Colonic mucosa (tissue), 4 donors: ENCODE results near the gene SIDT1. TPM values are rescaled to one million over a fixed set of nuclear protein-coding genes. Genes with fewer than 3 reads are reported as not detected.

ENCODE experiments used
- DNase-seq: peaks from one replicate; pipeline ENCODE4 v3.0.0-alpha.2; 2020
- H3K27ac ChIP-seq: fragments of 200-600 bp; one replicate; pipeline ENCODE4 v1.8.0; 2021
- H3K27me3 ChIP-seq: fragments of 200-600 bp; one replicate; pipeline ENCODE4 v1.8.0; 2021
- H3K36me3 ChIP-seq: fragments of 200-600 bp; one replicate; pipeline ENCODE4 v1.8.0; 2021
- H3K4me1 ChIP-seq: fragments of 200-600 bp; one replicate; pipeline ENCODE4 v1.8.0; 2021; ENCODE audit warnings: mild to moderate bottlenecking
- H3K4me3 ChIP-seq: fragments of 200-600 bp; one replicate; pipeline ENCODE4 v1.8.0; 2021
- H3K9ac ChIP-seq, 2 donors: one replicate each; pipeline ENCODE4 v1.7.0; 2013; ENCODE audit warnings: control low read depth in 2 of 2, low read depth in 2 of 2, low read length in 2 of 2
- H3K9me3 ChIP-seq: fragments of 200-600 bp; one replicate; pipeline ENCODE4 v1.8.0; 2021
- intact Hi-C: fragments of 100-400 bp; cut with DNase I; formaldehyde crosslinking; loops from one replicate; pipeline ENCODE4 v1.14.1; 2022
- total RNA-seq, 2 donors: library from RNA; stranded (reverse); fragmentation: NEBNext Ultra II Directional in 1 of 2; extraction: Animal tissue kit (Norgen Biotek cat#: 25700) in 1 of 2; gene quantifications; one replicate each; pipeline ENCODE4 v1.2.1, GENCODE V29; 2021
- TF ChIP-seq, protein P1 (sequence below): fragments of 200-600 bp; IDR thresholded peaks from one replicate; pipeline ENCODE4 v1.8.0; 2022; ENCODE audit warnings: antibody characterized with exemption, mild to moderate bottlenecking
- donor health status: healthy.
- donor health status: DM: no; HTN: no; CAD: no.
- donor health status: DM: no; HTN: no; CAD: no.

The SIDT1 gene
- total RNA-seq, 2 donors from 2014 or later = 35.9 to 42.1 TPM

DNA sequence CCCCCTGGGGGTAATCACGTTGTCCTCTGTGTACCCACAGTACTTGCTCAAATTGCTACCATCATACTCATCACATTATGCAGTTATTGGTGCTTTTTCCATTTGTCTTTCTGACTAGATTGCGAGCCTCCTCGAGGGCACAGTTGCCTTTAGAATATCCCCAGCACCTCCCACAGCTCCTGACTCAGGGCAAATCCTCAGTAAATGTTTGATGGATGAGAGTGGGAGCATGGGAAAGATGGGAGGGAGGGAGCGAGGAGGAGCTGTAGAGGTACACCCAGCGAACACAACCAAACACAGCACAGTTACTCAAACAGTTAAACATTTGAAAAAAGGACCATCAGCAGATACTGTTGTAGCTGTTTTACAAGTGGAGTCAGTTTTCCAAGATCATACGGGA lies 27.9 kb downstream of the SIDT1 start:
- Histone ChIP-seq H3K9ac (no peak overlapping the region), H3K9me3 (no peaks in the 10 kb centered on the region), H3K4me1 (peaks cover 5% of the 10 kb centered on the region), H3K27me3 (no peaks in the 10 kb centered on the region), H3K4me3 (no peak overlapping the region), H3K27ac (no peak overlapping the region), H3K36me3 (no peaks in the 10 kb centered on the region)
- intact Hi-C loops = no loop called here
- no peak for DNase-seq
- TF ChIP-seq, protein P1, sequence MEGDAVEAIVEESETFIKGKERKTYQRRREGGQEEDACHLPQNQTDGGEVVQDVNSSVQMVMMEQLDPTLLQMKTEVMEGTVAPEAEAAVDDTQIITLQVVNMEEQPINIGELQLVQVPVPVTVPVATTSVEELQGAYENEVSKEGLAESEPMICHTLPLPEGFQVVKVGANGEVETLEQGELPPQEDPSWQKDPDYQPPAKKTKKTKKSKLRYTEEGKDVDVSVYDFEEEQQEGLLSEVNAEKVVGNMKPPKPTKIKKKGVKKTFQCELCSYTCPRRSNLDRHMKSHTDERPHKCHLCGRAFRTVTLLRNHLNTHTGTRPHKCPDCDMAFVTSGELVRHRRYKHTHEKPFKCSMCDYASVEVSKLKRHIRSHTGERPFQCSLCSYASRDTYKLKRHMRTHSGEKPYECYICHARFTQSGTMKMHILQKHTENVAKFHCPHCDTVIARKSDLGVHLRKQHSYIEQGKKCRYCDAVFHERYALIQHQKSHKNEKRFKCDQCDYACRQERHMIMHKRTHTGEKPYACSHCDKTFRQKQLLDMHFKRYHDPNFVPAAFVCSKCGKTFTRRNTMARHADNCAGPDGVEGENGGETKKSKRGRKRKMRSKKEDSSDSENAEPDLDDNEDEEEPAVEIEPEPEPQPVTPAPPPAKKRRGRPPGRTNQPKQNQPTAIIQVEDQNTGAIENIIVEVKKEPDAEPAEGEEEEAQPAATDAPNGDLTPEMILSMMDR = no peak

DNA sequence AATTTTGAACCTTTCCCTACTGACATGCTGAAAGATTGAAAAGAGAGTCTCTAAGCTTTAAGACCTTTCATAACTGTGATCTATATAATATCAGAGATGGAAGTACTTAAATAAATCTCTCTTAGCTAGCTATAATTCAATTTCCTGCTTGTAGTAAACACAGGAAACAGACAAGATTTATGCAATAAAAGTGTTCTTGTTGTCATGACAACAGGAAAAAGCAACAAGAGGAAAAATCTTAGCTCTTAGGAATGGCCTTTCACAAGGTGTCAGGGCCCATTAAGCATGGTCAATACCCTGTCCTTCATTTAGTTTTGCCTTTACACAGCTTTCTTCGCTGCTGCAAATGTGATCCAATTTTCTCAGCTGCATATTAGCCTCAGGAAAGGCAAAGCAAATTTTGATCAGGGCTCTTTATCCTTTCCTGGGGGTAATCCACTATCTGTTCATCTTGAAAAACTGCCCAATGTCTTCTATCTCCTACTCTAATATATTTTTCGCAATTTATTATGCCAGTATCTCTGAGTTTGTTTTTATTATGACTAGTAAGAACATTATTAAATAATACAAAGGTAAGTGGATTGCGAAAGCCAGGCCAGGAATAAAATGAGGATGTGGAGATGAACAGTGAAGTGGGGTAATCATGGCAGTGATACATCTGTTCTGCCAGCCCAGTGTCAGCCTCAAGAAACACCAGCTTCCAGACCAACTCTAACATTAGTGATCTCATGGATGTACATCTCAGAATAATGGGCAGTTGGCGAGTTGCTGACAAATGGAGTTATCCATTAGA lies 28.7 kb downstream of the SIDT1 start:
- no peak for DNase-seq

DNA sequence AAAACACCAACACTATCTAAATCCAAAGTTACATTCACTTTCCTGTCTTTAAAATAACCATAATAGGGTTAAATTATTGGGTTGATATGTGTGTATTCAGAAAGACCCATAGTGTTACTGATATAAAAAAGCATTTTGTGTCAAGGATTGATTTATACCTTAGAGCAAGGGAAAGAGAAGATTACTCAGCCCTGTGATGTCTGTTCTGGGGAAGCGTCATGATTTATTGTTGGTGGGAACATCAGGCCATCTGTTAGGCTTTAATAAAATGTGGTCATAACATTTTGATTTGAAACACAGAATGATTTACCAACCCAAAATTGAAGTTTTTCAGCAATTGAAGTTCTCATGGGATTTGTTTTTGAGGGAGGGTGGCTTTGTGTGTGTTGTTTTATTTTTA lies 33.2 kb downstream of the SIDT1 start:
- Histone ChIP-seq H3K9ac (no peak overlapping the region), H3K9me3 (no peaks in the 10 kb centered on the region), H3K27ac (no peak overlapping the region), H3K36me3 (no peaks in the 10 kb centered on the region), H3K27me3 (no peaks in the 10 kb centered on the region), H3K4me1 (no peaks in the 10 kb centered on the region), H3K4me3 (no peak overlapping the region)
- intact Hi-C loops = no loop called here
- no peak for DNase-seq
- TF ChIP-seq, protein P1 = no peak

More for the DNA sequence above, 28.7 kb downstream of the SIDT1 start:
- no peak overlapping the region for H3K4me3 ChIP-seq
- intact Hi-C loops = no loop called here
- no peaks in the 10 kb centered on the region for H3K27me3 ChIP-seq
- TF ChIP-seq, protein P1 = no peak
- H3K27ac ChIP-seq = no peak overlapping the region
- peaks cover 5% of the 10 kb centered on the region for H3K4me1 ChIP-seq
- H3K9me3 ChIP-seq = no peaks in the 10 kb centered on the region
- no peaks in the 10 kb centered on the region for H3K36me3 ChIP-seq
- H3K9ac ChIP-seq = no peak overlapping the region

DNA sequence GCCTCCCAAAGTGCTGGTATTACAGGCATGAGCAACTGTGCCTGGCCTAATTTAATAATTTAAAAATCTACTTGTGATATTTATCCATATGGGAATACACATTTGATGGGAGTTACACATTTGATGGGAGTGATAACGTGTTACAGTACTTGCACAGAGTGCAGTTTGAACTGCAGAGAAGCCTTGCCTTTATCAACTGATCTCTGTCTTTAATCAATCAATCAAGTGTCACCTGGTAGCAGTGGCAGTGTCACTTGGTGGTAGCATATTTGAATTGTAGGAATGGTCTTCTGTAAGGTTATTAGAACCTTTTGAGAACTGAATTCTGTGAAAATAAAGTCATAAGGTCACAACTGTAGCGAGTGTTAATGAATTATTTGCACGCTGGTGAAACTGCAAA lies 37.8 kb downstream of the SIDT1 start:
- H3K9ac ChIP-seq = no peak overlapping the region
- TF ChIP-seq, protein P1 = no peak
- no peaks in the 10 kb centered on the region for H3K9me3 ChIP-seq
- no peaks in the 10 kb centered on the region for H3K27me3 ChIP-seq
- no peak for DNase-seq
- H3K27ac ChIP-seq = no peak overlapping the region
- H3K4me1 ChIP-seq = no peaks in the 10 kb centered on the region
- H3K4me3 ChIP-seq = no peak overlapping the region
- intact Hi-C loops = no loop called here
- H3K36me3 ChIP-seq = no peaks in the 10 kb centered on the region

DNA sequence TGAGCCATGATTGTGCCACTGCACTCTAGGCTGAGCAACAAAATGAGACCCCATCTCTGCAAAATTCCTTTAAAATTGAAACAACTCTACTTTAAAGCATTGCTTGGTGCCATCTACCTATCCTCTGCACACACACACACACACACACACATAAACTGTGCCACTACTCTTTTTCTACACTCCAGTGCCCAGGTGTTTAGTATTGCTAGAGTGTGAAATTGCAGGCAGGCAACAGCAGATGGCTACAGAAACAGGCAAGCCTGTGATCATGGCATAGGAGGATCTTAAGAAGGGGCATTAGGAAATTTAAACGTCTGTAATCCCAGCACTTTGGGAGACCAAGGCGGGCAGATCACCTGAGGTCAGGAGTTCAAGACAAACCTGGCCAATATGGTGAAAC lies 39.0 kb downstream of the SIDT1 start:
- no peak for DNase-seq
- H3K9me3 ChIP-seq = no peaks in the 10 kb centered on the region
- no peak overlapping the region for H3K9ac ChIP-seq
- H3K4me1 ChIP-seq = no peaks in the 10 kb centered on the region
- H3K36me3 ChIP-seq = no peaks in the 10 kb centered on the region
- H3K27ac ChIP-seq = no peak overlapping the region
- TF ChIP-seq, protein P1 = no peak
- intact Hi-C loops = no loop called here
- H3K27me3 ChIP-seq = no peaks in the 10 kb centered on the region
- no peak overlapping the region for H3K4me3 ChIP-seq
